GM19324 (cell line): ENCODE results near the gene RABAC1.
"Not testable (repeated sequence)": the region's sequence is repeated elsewhere in the genome, so short reads cannot be mapped to it uniquely, and the experiment has no call there.

ENCODE experiments used
- ATAC-seq: cut with Tn5 transposase; IDR thresholded peaks from one replicate; pipeline ENCODE4 v1.9.1; 2021; ENCODE audit warnings: mild to moderate bottlenecking, moderate library complexity; ENCODE audit not compliant: unreplicated experiment, low FRiP score

RABAC1 gene

DNA sequence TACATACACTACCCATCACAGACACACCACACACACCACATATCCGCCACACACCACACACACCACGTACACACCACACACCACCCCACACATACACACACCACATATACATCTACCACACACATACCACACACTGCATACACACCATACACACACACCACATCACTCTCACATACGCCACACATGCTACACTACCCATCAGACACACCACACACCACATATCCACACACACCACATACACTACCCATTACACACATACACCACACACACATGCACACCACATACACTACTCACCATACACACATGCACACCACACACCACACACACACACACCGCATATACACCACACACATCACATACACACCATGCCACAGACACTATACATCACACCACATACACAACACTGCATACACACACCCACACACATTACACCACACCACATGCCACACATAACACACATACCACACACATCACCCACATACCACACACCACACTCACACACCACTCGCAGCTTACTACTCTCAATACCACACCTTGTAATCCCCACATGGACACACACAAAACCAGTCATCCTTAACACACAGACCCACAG, 40.4 kb downstream of the RABAC1 start:
- no peak for ATAC-seq

DNA sequence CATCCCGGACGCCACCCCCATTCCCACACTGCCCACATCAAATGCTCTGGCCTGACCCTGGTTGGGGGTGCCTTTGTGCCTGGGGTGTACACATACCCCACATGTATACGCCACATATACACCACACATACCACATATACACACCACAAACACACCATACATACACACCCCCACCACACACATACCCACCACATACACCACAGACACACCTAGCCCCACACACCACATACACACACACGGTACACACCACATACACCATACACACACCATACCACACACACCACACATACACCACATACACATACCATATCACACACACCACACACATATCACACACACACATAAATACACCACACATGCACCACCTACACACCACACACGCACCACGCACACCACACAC, 41.0 kb downstream of the RABAC1 start:
- no peak for ATAC-seq

DNA sequence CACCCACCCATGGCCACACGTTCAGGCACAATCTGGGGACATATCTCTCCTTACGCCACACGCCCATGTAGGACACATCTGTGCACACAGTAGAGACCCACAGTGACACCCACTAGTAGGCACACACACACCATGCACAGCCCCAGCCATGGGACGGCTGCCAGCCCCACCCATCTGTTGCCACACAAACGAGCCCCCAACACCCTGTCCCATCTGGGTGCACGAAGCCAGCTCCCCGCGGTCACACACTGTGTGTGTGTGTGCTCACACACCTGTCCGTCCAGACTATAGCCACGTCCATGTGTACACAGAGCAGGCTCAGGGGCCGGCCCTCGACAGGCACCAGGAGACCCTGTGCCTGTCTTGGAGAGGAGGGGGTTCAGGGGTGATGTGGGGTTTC, 41.4 kb downstream of the RABAC1 start:
- ATAC-seq: no peak

DNA sequence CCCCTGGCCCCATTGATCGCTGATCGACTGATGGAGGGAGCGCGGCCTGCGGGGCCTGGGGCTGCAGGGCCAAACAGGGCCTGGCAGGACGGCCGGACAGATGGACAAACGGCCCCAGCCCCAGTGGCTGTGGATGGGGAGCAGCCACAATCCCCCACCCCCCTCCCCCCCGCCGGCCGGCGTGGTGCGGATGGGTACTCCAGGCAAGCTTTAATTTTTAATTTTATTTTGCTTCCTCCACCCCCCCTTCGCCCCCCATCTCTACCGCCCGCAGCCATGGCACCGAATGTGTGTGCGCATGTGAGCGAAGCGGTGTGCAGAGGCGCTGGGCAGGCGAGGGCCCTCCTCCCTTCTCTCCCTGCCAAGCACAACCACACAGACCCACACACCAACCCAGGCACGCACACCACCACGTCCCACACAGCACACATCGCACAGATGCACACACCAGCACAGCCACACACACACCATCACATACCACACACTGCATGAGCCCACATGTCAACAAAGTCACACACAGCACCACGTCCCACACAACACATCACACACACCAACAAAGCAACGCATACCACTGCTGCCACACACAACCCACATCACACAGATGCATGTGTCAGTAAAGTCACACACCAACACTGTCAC, 43.2 kb downstream of the RABAC1 start:
- ATAC-seq: no peak

DNA sequence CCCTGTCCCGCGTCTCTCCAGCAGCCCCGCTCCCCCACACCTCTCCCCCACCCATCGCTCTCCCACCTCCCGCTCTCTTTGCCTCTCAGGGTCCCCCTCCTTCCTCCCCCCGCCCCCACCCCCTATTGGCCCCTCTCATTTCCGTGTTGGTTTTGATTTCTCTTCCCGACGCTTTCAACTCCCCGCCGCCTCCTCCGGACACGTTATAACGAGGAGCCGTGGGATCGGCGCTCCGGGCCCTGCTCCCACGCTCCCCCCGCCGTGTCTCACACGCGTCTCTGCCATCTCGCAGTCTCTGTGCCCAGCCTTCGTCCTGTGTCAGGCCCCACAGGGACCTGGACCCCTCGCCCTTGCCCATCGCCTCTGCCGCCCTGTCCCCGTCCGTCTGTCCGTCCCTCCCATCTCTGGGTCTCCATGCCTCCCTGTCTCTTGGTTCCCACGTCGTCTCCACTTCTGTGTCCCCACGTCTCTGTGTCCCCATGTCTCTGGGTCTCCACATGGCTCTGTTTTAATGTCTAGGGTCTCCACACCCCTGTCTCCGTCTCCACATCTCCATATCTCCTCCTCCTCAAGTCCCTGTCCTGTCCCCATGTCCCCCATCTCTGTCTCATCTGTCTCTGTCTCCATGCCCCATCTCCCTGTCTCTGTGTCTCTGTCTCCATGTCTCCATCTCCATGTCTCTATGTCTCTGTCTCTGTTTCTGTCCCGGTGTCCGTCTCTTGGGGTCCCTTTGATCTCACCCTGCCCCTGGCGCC, 43.9 kb downstream of the RABAC1 start:
- ATAC-seq: no peak

DNA sequence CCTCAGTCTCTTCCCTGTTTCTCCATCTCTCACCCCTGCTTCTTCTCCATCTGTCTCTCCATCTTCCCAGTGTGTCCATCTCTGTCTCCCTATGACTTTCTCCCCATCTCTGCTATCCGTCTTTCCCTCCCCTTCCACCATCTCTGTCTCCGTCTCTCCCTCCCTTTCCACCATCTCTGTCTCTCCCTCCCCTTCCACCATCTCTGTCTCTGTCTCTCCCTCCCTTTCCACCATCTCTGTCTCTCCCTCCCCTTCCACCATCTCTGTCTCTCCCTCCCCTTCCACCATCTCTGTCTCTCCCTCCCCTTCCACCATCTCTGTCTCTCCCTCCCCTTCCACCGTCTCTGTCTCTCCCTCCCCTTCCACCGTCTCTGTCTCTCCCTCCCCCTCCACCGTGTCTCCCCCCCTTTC, 44.7 kb downstream of the RABAC1 start:
- ATAC-seq: not testable (repeated sequence)

DNA sequence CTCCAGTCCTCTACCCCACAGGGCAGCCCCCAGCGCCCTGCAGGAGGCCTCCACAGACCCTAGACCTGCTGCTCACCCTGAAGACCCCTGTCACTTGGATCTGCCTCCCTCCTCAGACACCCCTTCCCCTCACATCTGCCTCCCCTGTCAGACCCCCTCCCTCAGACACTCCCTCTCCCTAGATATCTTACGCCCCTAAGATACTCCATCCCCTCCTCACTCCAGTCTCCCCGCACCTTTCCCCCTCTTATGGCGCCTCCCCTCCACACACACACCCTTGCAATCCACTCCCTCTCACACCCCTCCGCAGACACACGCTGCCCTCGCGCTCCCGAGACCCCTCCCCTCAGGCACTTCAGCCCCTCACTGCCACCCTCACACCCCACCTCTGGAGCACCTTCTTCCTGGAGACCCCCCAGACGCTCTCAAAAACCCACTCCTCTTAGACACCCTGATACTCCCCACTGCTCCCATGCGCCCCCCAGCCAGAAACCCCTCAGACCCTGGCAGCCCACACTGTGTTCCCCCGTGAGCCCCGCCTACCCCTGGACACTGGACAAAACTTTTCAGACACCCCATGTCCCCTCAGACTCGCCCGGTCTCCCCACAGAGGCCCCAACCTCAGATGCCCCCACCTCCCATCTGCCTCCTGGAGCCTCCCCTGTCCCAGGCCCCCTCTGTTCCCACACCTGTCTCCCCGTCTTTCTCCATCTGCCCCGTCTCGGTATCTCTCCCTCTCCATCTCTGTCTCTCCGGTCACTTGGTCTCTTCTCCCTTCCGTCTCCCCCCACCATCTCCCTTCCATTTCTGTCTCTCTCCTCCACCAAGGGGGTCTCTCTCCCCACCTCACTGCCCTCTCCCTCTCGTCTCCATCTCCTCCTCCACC, 45.3 kb downstream of the RABAC1 start:
- ATAC-seq: no peak

DNA sequence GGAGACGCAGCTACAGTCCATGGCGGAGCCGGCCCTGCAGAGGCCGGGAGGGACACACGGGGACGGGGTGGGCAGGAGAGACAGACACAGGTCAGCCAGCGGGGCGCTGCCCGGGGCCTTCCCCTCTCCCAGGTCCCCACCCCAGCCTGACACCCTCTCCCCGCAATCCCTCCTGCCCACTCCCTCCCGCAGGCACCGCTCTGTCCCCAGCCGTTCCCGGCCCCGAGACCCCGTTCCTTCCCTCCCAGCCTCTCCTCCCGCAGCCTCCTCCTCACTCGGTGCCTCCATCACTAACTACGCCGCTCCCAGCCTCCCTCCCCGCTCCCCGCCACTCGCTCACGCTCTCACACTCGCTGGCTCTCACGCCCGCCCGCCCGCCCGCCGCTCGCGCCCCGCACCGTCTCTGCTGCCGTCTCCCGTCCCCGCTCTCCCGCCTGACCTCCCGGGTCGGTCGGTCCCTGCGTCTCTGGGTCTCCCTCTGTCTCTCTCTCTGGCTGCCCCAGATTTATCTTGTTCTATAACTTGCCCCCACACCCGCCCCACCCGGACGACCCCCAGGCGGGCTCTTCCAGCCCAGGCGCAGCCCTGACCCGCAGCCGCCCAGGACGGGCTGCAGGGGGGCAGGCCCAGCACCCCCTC, 46.1 kb downstream of the RABAC1 start:
- ATAC-seq: no peak

DNA sequence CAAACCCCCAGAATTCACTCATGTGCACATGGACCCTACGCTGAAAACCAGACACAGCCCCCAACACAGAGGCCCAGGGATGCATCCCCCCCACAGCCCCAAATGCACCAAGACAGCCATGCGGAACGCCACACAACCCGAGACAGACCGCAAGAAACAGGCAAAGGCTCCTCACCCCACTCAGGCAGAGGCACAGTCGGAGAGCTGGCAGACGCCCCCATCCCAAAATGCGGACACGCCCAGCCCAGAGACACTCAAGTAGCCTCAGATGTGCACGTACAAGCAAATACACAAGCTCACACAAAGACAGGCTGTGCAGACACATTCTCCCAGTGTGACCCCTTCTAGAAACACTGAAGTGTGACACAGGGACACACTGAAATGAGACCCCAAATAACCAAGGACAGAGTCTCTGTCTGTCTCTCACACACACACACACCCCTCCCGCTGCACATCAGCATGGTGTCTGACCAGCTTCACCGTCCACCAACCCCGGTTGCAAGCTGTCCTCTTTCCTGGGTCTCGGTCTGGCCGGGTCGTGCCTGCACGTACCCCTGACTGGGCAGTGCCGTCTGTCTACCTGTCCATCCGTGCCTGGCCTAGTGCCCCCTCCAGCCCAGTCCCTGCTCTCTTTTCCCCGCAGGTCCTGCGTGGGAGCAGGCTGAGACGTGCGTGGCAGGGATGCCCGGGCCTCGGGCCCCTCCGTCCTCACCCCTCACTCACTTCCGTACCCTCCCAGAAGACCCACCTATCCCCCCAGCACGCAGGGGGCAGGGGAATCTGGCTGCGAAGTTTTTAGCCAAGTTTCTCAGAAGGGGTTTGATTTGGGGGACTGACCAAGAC, 47.0 kb downstream of the RABAC1 start:
- no peak for ATAC-seq

DNA sequence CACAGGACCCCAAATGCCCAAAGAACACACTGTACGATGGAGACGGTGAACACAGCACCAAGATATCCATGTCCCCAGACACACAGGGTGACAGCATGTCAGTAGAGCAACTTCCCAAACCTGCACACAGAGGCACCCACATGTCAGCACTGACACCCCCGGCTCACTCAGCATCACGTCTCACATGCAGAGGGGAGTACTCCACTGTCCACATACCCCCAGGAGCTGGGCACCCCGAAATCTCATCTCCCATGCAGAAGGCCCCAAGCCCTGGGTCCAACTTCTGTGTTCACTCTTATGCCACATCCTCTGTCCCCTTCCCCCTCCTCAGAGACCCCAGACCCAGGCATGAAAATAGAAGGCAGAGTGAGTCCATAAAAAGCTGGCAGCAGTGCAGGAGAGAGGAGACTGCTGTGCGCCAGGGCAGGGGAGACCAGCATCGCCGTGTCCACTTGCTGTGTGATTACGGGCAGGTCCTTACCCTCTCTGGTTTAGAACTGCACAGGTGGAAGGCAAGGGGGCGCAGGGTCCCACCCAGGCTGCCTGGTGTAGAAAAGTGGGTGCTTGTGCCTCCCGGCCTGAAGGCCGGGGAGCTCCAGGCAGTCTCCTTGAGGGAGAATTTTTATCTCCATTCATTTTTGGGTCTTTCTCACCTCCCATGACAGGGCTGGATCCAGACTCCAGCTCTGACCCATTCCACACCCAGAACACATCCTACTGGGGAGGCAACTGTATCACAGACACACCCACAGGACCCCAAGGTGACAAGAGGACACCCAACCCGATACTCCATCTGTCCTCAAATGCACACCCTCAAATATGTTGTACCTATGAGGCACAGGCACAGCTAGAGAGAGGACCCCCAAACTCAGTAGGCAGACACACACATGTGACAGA, 47.9 kb downstream of the RABAC1 start:
- no peak for ATAC-seq

DNA sequence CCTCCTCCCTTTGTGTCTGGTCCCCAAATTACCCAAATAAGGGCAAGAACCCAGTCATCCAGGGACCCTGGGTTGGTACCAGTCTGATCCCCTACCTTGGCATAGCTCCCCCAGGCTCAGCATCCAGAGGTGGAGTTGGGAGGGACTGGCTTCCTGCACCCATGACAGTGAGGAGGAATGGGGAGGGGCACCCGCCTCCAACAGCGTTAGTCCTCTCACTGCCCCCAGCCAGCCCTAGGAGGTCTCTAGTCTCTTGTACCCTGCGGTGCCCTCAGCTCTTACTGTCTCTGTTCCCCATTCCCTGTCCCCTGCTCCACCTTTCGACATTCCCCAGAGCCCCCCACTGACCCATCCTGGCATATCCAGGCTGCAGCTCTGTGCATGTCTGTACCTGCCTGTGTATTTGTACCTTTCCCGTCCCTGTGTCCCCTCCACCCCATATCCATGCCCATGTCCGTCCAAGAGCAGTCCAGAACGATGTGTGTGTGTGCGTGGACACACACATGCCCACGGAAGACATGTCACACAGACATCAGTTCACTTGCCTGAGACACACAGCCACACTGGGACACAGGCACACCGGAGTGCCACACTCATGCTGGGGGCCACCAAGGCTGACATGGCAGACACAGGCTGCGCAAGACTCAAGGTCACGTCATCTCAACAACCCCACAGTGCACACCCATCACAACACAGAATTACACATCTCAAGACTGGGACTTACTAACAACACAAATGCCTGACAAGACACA, 48.7 kb downstream of the RABAC1 start:
- ATAC-seq: no peak

DNA sequence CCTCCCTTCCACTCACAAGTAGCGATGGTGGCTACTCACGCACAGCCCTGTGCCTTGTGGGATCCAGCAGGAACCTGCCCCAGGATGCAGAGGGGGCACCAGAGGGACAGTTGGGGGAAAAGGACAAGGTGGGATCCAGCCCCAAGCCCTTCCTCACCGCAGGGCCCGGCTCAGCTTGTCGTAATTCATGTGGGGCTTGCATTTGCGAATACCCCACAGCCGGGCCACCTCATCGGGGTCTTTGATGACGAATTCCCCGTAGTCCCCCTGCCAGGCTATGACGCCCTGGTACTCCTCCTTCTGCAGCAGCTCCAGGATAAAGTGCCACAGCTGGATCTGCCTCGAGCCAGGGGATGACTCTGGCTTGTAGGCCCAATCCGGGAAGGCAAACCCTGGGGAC, 49.4 kb downstream of the RABAC1 start:
- ATAC-seq: no peak

DNA sequence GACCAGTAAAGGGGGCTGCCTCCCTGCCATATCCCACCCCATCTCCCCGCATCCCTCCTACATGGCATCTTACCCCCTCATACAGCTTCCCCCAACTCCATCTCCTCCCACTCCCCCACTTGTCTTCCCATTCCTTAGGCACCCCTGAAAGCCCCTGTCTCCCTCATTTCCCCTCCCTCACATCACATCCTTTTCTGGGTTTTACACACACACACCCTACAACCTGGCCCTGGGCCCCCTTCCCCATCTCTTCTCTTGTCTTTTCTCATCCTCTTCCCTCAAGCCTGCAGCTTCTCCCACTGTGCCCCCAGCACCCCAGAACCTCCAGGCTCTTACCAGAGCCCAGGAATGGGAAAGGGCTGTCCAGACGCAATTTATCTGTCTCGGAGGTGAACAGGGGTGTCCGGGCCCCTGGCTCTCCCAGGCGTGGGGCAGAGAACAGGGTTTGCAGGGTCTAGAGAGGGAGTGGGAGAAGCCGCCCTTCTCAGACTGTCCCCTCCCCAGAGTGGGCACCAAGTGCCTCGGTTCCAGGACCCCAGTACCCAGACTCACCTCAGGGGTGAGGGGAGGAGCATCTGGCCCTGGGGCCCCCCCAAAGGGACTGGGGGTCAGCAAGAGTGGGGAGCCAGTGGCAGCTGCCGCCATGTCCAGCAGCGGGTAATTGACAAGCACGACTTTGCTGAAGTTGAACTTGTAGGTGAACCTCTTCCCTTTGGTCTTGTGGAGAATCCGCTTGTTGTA, 50.2 kb downstream of the RABAC1 start:
- ATAC-seq: no peak

DNA sequence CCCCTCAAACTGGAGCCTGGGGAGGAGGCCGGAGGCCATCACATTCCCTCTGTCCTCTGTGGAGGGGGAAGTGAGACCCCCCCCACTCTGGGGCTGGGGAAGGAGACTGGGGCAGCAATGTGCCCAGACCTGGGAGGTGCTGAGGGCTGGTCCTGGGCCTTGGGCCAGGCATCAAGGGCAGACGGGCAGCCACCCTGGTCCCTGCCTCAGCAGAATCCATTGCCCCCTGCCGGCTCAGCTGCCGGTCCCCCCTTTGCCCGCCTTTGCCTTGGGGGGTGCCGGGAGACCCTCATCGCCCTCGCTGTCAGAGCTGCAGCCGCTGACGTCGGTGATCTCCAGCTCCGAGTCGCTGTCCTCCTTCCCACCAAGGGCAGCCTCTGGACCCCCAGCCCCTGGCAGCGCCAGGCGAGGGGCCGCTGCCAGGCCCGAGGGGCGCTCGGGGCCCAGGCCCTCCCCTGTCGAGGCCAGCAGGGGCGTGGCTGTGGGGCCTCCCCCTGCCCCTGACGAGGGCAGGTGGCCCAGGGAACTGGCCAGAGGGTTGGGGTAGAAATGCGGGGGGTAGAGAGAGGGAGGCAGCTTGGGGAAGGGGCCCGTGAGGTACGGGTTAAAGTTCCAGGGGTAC, 51.0 kb downstream of the RABAC1 start:
- ATAC-seq: no peak

DNA sequence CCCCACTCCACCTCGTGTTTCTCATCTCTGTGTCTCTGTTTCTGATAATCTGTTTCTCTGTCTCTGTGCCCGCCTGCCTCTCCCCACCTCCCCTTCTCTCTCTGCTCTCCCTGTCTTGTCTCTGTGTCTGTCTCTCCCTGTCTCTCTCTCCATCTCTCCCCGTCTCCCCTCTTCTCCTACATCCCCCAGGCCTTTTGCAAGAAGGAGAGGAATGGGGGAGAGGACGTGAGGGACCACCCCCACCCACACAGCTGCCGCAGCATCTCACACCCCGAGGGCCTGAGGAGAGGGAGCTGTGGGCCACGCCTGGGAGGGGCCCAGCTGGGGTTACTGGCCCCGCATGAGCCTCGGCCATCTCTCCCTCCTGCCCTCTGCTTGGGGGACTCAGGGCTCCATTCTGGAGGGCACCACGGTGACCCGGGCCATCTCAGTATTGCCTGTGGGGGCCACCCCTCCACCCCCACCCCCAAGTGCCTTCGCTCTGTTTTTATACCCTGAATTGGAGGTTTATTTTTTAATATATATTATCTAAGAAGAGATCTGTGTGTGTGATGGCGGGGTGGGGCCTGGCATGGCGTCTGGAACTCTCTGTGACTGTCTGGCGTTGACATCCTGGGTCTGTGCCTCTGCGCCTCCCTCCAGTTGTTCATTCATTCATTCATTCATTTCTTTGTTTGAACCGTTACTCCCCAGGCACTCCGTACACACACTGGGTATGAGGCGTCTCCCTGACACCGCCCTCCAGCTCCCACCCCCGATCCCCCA, 52.0 kb downstream of the RABAC1 start:
- no peak for ATAC-seq
